Measurements from ENCODE around the gene EXOC3L4.

- TF ChIP-seq EZH2 (IDR thresholded peaks at IDR 0.05; ENCODE audit: insufficient read depth, poor library complexity, severe bottlenecking) (no peak), EZH2phosphoT487 (IDR thresholded peaks at IDR 0.05; ENCODE audit: insufficient read depth, low read depth) (no peak)
Observed at GRCh38 chr14:103125098-103126070, 30.9 kb downstream of the EXOC3L4 start.

All from GM23248 (cell line).